Esophagus muscularis mucosa (tissue), 4 donors: ENCODE data around the gene NKX6-1. TPM values are rescaled to one million over a fixed set of nuclear protein-coding genes. Genes with fewer than 3 reads are reported as not detected.

ENCODE experiments used
- DNase-seq: peaks from one replicate; pipeline ENCODE4 v3.0.0-alpha.2; 2017; ENCODE audit errors: extremely low spot score
- H3K27ac ChIP-seq, 4 donors: fragments of 200-600 bp; sonication (generic); replicated peaks in 1 of 4; 1 replicate in 3 of 4; 2 replicates in 1 of 4; pipeline ENCODE4 v1.5.1; 2016 to 2019; ENCODE audit warnings: mild to moderate bottlenecking in 1 of 4
- H3K27me3 ChIP-seq, 4 donors: fragments of 200-600 bp; sonication (generic); one replicate each; pipeline versions ENCODE4 v1.5.1 to v1.6.0; 2016 to 2019
- H3K36me3 ChIP-seq, 4 donors: fragments of 200-600 bp; sonication (generic); one replicate each; pipeline ENCODE4 v1.5.1; 2016 to 2019
- H3K4me1 ChIP-seq, 4 donors: fragments of 200-600 bp; sonication (generic); one replicate each; pipeline ENCODE4 v1.5.1; 2016 to 2019
- H3K4me3 ChIP-seq, 4 donors: fragments of 200-600 bp; sonication (generic); 1 replicate in 2 of 4; 2 replicates in 2 of 4; pipeline ENCODE4 v1.5.1; 2016 to 2019; ENCODE audit warnings: mild to moderate bottlenecking in 4 of 4, moderate library complexity in 1 of 4
- H3K9me3 ChIP-seq, 4 donors: fragments of 200-600 bp; sonication (generic); 1 replicate in 3 of 4; 2 replicates in 1 of 4; pipeline ENCODE4 v1.5.1; 2016 to 2019
- CTCF ChIP-seq, 3 experiments: fragments of 200-600 bp in 2 of 3; fragments of 450-650 bp in 1 of 3; sonication (generic) in 2 of 3; IDR thresholded peaks; one replicate each; pipeline ENCODE4 v1.5.1; 2017 to 2019; ENCODE audit warnings: antibody characterized with exemption in 3 of 3, mild to moderate bottlenecking in 2 of 3, moderate library complexity in 1 of 3
- EP300 ChIP-seq: sonication (generic); formaldehyde crosslinking; IDR thresholded peaks from one replicate; pipeline ENCODE4 v1.6.1; 2017; ENCODE audit warnings: antibody characterized with exemption
- POLR2A ChIP-seq: fragments of 450-650 bp; IDR thresholded peaks from one replicate; pipeline ENCODE4 v1.6.1; 2017; ENCODE audit warnings: antibody characterized with exemption, moderate library complexity, mild to moderate bottlenecking, low read depth
- POLR2AphosphoS5 ChIP-seq, 2 donors: sonication (generic); formaldehyde crosslinking; IDR thresholded peaks; one replicate each; pipeline ENCODE4 v1.6.1; 2017; ENCODE audit warnings: antibody characterized with exemption in 2 of 2
- WGBS: methylation state at CpG from one replicate; pipeline ENCODE4 v1.1.5; 2018; 5-methylcytosine and 5-hydroxymethylcytosine counted together
- intact Hi-C: fragments of 100-400 bp; cut with DNase I; formaldehyde crosslinking; loops from one replicate; pipeline ENCODE4 v1.15.1; 2023
- total RNA-seq, 4 donors: library from RNA; depleted of rRNA; stranded (reverse); fragments of >200 nt; gene quantifications; one replicate each; pipeline versions ENCODE4 v1.1.0 to v1.2.1, GENCODE V29; 2016

Gene NKX6-1
- total RNA-seq, 4 donors from 2014 or later = 48.2 to 115 (median 75.4) TPM

GRCh38 chr4:84482564-84483563 lies 16.2 kb downstream of the NKX6-1 start:
- peaks cover 0 to 29% (median 0%) of the 10 kb centered on the region in 4 donors for H3K27me3 ChIP-seq
- H3K4me1 ChIP-seq = peaks cover 11 to 54% (median 34%) of the 10 kb centered on the region in 4 donors
- 65% methylated on average over 26 of the region's 69 CpGs for WGBS
- H3K4me3 ChIP-seq = peak overlapping the region; percentile 5 to 39 (median 20)
- intact Hi-C loops = loop anchor here (10.0 kb wide), 1 partner anchor 248 kb away; no protein-coding TSS in a partner anchor
- H3K36me3 ChIP-seq = no peaks in the 10 kb centered on the region
- H3K9me3 ChIP-seq = no peaks in the 10 kb centered on the region
- no peak for DNase-seq
- TF ChIP-seq POLR2AphosphoS5 (IDR thresholded peaks at IDR 0.05) (no peak), CTCF (IDR thresholded peaks at IDR 0.05) (peak in 2 of 3 experiments; percentile 21), EP300 (no peak), POLR2A (no peak)
- H3K27ac ChIP-seq = no peak overlapping the region

GRCh38 chr4:84481860-84482245 lies 17.2 kb downstream of the NKX6-1 start:
- no peak for TF ChIP-seq CTCF (IDR thresholded peaks at IDR 0.05)
- TF ChIP-seq POLR2AphosphoS5 (IDR thresholded peaks at IDR 0.05) = no peak
- TF ChIP-seq POLR2A = no peak
- TF ChIP-seq EP300 = no peak
- intact Hi-C loops = loop anchor here (10.0 kb wide), 1 partner anchor 247 kb away; no protein-coding TSS in a partner anchor
- peak overlapping the region; percentile 36 to 47 (median 38) for H3K4me3 ChIP-seq
- DNase-seq = no peak
- WGBS = 38% methylated on average over 20 of the region's 20 CpGs
- H3K27me3 ChIP-seq = peaks cover 0 to 29% (median 0%) of the 10 kb centered on the region in 4 donors
- no peak overlapping the region for H3K27ac ChIP-seq
- H3K9me3 ChIP-seq = no peaks in the 10 kb centered on the region
- H3K36me3 ChIP-seq = no peaks in the 10 kb centered on the region
- H3K4me1 ChIP-seq = peaks cover 11 to 47% (median 31%) of the 10 kb centered on the region in 4 donors

GRCh38 chr4:84481077-84481859 lies 17.8 kb downstream of the NKX6-1 start:
- DNase-seq = no peak
- Histone ChIP-seq H3K4me1 (peaks cover 11 to 41% (median 31%) of the 10 kb centered on the region in 4 donors), H3K9me3 (no peaks in the 10 kb centered on the region), H3K27me3 (peaks cover 0 to 29% (median 0%) of the 10 kb centered on the region in 4 donors), H3K4me3 (peak overlapping the region; percentile 36 to 47 (median 38)), H3K27ac (no peak overlapping the region), H3K36me3 (no peaks in the 10 kb centered on the region)
- intact Hi-C loops = loop anchor here (10.0 kb wide), 1 partner anchor 246 kb away; no protein-coding TSS in a partner anchor
- TF ChIP-seq POLR2A (no peak), CTCF (IDR thresholded peaks at IDR 0.05) (no peak), EP300 (no peak), POLR2AphosphoS5 (IDR thresholded peaks at IDR 0.05) (no peak)
- WGBS = 55% methylated on average over 45 of the region's 45 CpGs

- no peaks in the 10 kb centered on the region for H3K36me3 ChIP-seq
- no peak overlapping the region for H3K4me3 ChIP-seq
- intact Hi-C loops = loop anchor here (10.0 kb wide), 1 partner anchor 245 kb away; no protein-coding TSS in a partner anchor
- WGBS = 44% methylated on average over 4 of the region's 4 CpGs
- no peaks in the 10 kb centered on the region for H3K9me3 ChIP-seq
- DNase-seq = no peak
- peaks cover 11 to 39% (median 31%) of the 10 kb centered on the region in 4 donors for H3K4me1 ChIP-seq
- peaks cover 0 to 29% (median 0%) of the 10 kb centered on the region in 4 donors for H3K27me3 ChIP-seq
- TF ChIP-seq POLR2A = no peak
- no peak for TF ChIP-seq POLR2AphosphoS5 (IDR thresholded peaks at IDR 0.05)
- no peak for TF ChIP-seq EP300
- H3K27ac ChIP-seq = peak overlapping the region; percentile 33 to 44 (median 40)
Measured at GRCh38 chr4:84480082-84480481, 19.0 kb downstream of the NKX6-1 start.
